ENCODE measurements around the gene PTPN22. TPM values are rescaled to one million over a fixed set of nuclear protein-coding genes. Genes with fewer than 3 reads are reported as not detected.

Gene PTPN22
- total and polyA plus RNA-seq, 9 of the 15 experiments (the other 6 are each of a cell fraction or from before 2014, with no cell fraction given) = 0.45 to 4.6 (median 1.1) TPM

DNA sequence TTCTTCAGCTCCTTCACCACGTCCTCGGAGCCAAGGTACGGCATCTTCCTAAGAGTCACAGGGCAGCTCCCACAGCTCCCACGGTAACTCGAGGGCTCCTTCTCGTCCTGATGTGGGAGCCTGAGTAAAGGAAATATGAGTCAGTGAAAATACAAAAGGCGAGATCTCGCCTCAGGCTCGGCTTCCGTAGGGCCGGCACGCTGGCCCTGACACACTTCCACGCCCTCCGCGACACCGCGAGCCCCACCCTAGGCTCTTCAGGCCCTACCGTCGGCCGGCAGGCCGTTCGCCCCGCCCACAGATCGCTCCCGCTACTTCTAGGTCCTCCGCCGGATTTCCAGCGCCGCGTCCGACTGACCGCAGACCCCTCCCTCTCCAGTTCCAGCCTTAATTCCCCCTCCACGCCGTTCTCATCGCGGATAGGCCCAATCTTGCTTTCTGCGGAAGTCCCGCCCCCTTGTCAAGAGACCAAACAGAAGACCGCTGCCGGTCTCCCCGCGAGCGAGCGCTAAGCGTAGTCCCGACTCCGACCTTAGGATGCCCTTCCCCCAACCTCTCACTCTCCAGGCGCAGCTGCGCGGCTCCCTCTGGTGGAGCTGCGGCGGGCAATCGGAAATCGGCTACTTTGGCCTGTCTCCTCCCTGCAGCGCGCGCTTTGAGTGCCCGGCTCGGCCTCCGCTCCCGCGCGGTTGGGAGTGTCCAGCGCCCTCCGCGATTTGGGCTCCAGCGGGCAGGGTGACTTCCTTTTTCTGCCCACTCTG is 33.3 kb upstream of the PTPN22 start, which contains the start of the genes AP4B1 and DCLRE1B (continued):
- TF ChIP-seq, protein P1, sequence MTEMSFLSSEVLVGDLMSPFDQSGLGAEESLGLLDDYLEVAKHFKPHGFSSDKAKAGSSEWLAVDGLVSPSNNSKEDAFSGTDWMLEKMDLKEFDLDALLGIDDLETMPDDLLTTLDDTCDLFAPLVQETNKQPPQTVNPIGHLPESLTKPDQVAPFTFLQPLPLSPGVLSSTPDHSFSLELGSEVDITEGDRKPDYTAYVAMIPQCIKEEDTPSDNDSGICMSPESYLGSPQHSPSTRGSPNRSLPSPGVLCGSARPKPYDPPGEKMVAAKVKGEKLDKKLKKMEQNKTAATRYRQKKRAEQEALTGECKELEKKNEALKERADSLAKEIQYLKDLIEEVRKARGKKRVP (CRISPR knock-in tag; IDR thresholded peaks at IDR 0.05) = no peak
- no peak for TF ChIP-seq KLF1 (tag; IDR thresholded peaks at IDR 0.05)
- TF ChIP-seq XRCC5 (IDR thresholded peaks at IDR 0.05; ENCODE audit: low read depth, low read length) = peak; percentile 100
- 0 out of 4 replicates have a peak, but pooled peaks of 1 of the 2 experiments have one; percentile 65 for TF ChIP-seq KDM4B (IDR thresholded peaks at IDR 0.05; ENCODE audit: borderline replicate concordance in 2 of 2, low read depth in 1 of 2)
- TF ChIP-seq SRF (CRISPR knock-in tag; IDR thresholded peaks at IDR 0.05) = peak in 1 of 2 experiments; percentile 80; a peak in 1 of 4 replicates
- peak; percentile 61; the same call in 1 of the 2 replicates for TF ChIP-seq ZNF143 (CRISPR knock-in tag; IDR thresholded peaks at IDR 0.05)
- TF ChIP-seq C11orf30 (IDR thresholded peaks at IDR 0.05; ENCODE audit: low read depth) = peak; percentile 56
- peak; percentile 73 for TF ChIP-seq GATAD2B (IDR thresholded peaks at IDR 0.05; ENCODE audit: borderline replicate concordance)
- TF ChIP-seq CBX8 (IDR thresholded peaks at IDR 0.05; ENCODE audit: borderline replicate concordance, extremely low read depth, low read depth, low read length, poor library complexity, severe bottlenecking) = no peak
- TF ChIP-seq TARDBP (IDR thresholded peaks at IDR 0.05) = peak; percentile 91; the same call in 1 of the 2 replicates
- 0 out of 2 replicates have a peak, but pooled peaks have one; percentile 11 for TF ChIP-seq ZNF197 (CRISPR knock-in tag; IDR thresholded peaks at IDR 0.05; ENCODE audit: low read depth)
- no peak for TF ChIP-seq ATF1 (CRISPR knock-in tag; IDR thresholded peaks at IDR 0.05)
- peak; percentile 90 for TF ChIP-seq ATF1 (tag; IDR thresholded peaks at IDR 0.05)
- peak; percentile 75; the same call in 1 of the 2 replicates for TF ChIP-seq TCF7 (IDR thresholded peaks at IDR 0.05; ENCODE audit: borderline replicate concordance)
- peak; percentile 75 for TF ChIP-seq DIDO1 (tag; IDR thresholded peaks at IDR 0.05; ENCODE audit: low read depth)
- peak; percentile 73 for TF ChIP-seq SMAD1 (IDR thresholded peaks at IDR 0.05; ENCODE audit: low read depth, low read length, partially characterized antibody)
- TF ChIP-seq THRAP3 (IDR thresholded peaks at IDR 0.05; ENCODE audit: borderline replicate concordance) = no peak
- TF ChIP-seq CBX3 (IDR thresholded peaks at IDR 0.05; ENCODE audit: borderline replicate concordance in 1 of 2, low read length in 2 of 2) = peak in 1 of 2 experiments; percentile 57; a peak in 2 of 3 replicates
- TF ChIP-seq GATAD2A (IDR thresholded peaks at IDR 0.05) = peak; percentile 79
- TF ChIP-seq, protein P2, sequence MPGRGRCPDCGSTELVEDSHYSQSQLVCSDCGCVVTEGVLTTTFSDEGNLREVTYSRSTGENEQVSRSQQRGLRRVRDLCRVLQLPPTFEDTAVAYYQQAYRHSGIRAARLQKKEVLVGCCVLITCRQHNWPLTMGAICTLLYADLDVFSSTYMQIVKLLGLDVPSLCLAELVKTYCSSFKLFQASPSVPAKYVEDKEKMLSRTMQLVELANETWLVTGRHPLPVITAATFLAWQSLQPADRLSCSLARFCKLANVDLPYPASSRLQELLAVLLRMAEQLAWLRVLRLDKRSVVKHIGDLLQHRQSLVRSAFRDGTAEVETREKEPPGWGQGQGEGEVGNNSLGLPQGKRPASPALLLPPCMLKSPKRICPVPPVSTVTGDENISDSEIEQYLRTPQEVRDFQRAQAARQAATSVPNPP (IDR thresholded peaks at IDR 0.05; ENCODE audit: borderline replicate concordance, insufficient read depth, insufficient read length) = no peak
- TF ChIP-seq HDAC8 (tag; IDR thresholded peaks at IDR 0.05) = no peak
- TF ChIP-seq, protein P3, sequence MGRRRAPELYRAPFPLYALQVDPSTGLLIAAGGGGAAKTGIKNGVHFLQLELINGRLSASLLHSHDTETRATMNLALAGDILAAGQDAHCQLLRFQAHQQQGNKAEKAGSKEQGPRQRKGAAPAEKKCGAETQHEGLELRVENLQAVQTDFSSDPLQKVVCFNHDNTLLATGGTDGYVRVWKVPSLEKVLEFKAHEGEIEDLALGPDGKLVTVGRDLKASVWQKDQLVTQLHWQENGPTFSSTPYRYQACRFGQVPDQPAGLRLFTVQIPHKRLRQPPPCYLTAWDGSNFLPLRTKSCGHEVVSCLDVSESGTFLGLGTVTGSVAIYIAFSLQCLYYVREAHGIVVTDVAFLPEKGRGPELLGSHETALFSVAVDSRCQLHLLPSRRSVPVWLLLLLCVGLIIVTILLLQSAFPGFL (CRISPR knock-in tag; IDR thresholded peaks at IDR 0.05) = no peak
- TF ChIP-seq TAF7 (tag; IDR thresholded peaks at IDR 0.05) = no peak
- 0 out of 2 replicates have a peak, but pooled peaks have one; percentile 36 for TF ChIP-seq BMI1 (IDR thresholded peaks at IDR 0.05; ENCODE audit: low read length)
- peak; percentile 90 for TF ChIP-seq HNRNPL (IDR thresholded peaks at IDR 0.05; ENCODE audit: low read depth, low read length)
- no peak for TF ChIP-seq RBM34 (IDR thresholded peaks at IDR 0.05; ENCODE audit: borderline replicate concordance, insufficient read depth, low read length)

All from K562 (cell line).